GM21786 (cell line): ENCODE results near the gene RIPK4.
"Not testable (repeated sequence)": the region's sequence is repeated elsewhere in the genome, so short reads cannot be mapped to it uniquely, and the experiment has no call there.

ENCODE experiments used
- ATAC-seq: cut with Tn5 transposase; IDR thresholded peaks from one replicate; pipeline ENCODE4 v1.9.1; 2021; ENCODE audit not compliant: unreplicated experiment

RIPK4 gene

GRCh38 chr21:41720250-41720649 is 46.6 kb downstream of the RIPK4 start:
- no peak for ATAC-seq

DNA sequence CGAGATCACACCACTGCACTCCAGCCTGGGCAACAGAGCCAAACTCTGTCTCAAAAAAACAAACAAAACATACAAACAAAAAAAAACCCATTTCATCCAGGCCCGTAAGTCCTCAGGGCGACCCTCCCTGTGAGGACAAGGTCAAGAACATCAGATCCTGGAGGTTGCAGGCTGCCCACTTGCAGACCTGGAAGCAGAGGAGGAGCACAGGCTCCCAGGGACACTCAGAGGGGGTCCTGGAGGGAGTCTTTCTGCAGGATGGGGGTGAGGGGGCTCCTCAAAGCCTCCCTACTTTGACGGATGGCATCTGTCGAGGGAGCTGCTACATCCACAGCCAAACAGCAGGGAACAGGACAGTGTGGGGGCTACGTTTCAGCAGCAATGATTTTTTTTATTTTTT is 47.2 kb downstream of the RIPK4 start:
- no peak for ATAC-seq

DNA sequence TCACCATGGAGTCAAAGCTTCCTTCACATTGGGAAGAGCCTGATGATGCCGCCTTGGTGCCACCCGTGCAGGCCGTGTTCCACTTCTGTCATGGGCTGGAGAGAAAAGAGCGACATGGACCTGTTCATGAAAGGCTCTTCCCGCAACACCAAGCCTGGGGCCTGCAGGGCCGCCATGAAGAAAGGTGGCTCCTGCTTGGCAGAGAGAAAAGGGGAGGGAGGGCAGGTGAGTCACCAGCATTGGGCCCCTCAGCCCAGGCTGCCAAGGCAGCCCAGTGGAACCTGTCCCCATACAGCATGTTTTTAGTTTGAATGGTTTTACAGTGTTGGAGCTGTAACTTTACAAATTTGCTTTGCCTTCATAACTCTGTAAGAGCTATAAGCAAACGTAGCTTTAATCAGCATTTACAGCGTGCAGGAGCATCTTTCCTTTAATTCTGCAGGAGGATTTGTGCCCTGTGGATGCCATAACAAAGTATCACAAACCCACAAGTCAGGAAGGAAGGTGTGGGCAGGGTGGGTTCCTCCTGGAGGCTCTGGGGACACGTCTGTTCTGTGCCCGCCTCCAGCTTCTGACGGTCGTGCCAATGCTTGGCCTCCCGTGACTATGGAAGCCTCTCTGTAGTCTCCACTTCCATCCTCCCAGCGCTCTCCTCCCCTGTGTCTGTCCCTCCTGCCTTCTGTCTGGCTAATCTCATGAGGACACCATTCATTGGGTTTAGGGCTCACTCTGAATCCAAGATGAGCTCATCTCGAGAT is 49.1 kb downstream of the RIPK4 start:
- no peak for ATAC-seq

GRCh38 chr21:41716751-41717150 is 50.1 kb downstream of the RIPK4 start:
- ATAC-seq: no peak

DNA sequence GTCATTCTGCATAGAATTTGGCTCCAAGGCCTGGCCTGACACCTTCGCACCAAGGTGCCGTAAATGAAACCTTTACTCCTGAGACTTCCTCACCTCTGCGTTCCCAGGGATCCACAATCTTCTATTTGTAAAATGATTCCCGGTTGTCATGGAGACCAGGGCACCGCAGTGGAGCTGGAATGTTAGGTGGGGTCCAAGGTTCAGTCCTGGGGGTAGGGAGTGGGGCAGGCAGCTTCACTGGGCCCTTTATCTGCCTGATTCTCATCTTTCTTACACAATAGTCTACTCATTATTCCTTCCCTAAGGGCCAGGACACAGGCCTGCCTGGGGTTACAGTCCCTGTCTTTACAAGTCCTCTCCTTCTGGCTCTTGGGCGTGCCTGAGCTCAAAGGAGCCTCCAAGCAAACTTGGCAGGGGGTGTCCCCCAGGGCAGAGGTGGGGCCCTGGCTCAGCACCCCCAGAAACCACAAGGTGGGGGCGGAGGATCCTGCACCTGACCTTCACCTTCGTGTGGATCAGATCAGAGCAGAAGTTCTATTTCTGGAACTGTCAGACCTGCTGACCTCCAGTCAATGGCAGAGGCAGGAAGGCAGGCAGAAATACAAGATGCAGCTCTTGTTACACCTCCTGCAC is 51.1 kb downstream of the RIPK4 start:
- no peak for ATAC-seq

GRCh38 chr21:41714299-41714865 is 52.5 kb downstream of the RIPK4 start:
- not testable (repeated sequence) for ATAC-seq

- ATAC-seq: no peak
Observed at GRCh38 chr21:41713495-41714281, 53.2 kb downstream of the RIPK4 start.

DNA sequence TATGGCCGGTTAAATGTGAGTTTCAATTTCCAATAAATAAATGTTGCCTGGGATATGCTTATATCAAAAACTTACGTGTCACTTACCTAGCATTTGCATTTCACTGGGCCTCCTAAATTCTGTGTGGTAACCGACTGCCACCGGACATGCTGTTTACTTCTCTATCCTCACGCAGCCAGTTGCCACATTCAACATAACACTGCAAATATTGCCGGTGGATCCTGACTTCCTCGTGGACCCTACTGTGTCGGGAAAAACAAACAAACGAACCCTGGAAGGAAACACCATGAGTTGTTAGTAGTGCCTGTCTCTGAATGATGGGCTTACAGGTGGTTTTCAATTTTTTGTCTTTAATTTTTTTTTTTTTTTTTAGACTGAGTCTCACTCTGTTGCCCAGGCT is 54.1 kb downstream of the RIPK4 start:
- no peak for ATAC-seq

- no peak for ATAC-seq
Observed at GRCh38 chr21:41712201-41712600, 54.7 kb downstream of the RIPK4 start.

GRCh38 chr21:41711416-41712007 is 55.3 kb downstream of the RIPK4 start:
- ATAC-seq: no peak

- no peak for ATAC-seq
Observed at GRCh38 chr21:41710823-41711160, 56.1 kb downstream of the RIPK4 start.

DNA sequence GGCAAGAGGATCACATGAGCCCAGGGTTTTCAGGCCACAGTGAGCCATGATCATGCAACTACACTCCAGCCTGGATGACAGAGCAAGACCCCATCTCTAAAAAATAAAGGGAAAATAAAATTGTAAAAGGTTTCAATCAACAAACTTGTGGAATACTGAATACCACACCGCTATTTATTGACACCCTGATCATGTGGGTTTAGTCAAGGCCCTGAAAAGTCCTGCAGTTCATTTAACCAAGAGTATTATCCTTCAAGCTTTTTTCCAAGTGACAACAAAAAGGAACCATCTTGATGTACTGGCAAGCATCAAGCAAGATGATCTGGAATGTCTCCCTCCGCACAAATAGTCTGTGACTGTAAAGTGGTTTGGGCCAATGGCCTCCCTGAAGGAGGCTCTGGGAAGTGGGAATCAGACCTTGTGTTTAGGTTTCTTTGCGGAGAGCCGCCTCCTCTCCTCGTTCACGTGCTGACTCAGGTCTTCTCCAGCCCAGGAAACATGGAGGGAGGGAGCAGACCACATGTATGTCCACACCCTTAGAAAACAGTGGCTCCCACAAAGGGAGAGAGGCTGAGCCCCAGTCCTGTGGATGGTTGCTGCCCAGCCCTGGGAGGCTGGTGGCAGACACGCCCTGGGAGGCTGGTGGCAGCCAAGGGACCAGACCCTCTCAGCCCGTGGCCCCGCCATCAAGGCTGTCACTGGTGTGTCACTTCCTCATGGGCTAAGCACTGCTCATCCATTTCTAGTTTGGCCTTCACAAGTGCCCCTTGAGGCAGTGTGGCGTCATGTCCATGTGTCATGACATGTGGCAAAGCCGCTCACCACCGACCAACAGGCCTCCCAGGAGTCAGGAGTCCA is 56.7 kb downstream of the RIPK4 start:
- no peak for ATAC-seq

GRCh38 chr21:41709166-41709565 is 57.7 kb downstream of the RIPK4 start:
- no peak for ATAC-seq

DNA sequence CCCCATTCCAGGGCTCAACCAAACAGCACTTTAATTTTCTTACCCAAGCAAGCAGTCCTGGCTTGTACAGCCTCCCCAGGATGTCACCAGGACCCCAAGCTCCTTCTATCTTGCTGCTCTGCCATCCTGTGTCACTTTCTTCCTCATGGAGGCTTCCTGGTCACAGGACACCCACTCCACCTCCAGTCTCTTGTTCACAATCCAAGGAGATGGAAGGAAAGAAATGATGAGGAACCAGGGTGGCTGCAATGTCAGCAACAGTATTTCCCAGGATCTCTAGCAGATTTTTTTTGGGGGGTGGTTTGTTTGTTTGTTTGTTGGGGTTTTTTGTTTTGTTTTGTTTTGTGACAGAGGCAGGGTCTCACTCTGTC is 58.9 kb downstream of the RIPK4 start:
- no peak for ATAC-seq

- no peak for ATAC-seq
Observed at GRCh38 chr21:41707231-41707959, 59.5 kb downstream of the RIPK4 start.

DNA sequence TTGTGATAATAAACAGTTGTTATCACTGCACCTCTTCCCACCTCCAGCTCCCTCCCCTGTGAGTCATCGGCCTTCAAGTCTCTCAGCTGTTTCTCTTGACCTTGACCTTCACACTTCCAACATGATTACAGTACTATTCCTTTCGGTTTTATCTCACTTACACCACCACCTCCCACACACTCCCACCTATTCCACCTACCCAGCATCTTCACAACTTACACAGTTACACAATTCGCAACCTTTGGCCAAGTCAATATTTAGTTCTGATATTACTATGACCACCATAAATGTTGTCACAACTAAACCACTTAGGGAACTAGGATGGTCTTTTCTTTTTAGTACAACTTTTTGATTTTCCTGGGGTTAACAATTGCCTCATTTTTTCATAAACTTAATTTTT is 60.2 kb downstream of the RIPK4 start:
- ATAC-seq: no peak

DNA sequence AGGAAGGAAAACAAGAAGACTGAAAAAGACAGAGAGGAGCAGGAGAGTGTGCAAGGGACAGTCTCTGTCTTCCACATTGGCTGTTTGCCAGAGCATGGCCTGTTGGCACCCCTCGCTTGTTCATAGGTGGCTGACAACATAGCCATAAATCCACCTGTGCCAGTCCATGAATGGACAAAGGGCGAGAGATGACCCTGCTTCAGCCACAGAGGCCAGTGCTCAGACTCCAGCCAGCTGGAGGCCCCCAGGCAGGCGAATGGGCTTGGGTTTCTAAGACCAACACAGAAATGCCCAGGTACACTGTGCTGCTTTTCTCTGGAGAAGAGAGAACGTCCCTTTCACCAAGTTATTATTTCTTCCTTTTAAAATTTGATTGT is 60.6 kb downstream of the RIPK4 start:
- ATAC-seq: no peak

DNA sequence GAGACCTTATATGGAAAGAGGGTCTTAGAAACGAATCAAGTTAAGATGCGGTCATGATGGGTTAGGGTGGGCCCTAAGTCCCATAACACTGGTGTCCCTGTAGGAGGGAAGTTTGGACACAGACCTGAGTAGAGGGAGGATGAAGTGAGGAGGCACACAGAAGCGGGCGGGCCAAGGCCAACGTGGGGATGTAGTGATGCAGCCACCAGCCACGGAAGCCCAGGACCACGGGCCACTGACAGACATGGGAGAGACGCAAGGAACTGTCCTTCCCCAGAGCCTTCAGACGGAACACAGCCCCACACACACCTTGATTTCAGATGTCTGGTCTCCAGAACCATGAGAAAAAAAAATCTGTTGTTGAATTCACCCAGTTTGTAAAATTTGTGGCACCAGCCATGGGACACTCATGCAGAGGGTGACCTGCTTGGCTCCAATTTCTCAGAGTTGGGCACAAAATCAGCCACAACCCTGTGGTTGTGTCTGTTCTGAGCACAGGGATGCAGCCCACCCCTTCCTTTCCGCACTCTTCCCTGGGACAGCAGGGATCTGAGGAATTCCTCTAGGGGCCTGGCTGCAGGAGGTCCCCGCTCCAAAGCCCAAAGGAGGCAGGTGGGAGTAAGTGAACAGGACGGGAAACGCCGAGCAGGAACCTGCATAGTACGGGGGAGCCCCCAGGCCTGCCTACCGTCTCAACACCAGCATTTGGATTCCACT is 61.1 kb downstream of the RIPK4 start:
- ATAC-seq: no peak

DNA sequence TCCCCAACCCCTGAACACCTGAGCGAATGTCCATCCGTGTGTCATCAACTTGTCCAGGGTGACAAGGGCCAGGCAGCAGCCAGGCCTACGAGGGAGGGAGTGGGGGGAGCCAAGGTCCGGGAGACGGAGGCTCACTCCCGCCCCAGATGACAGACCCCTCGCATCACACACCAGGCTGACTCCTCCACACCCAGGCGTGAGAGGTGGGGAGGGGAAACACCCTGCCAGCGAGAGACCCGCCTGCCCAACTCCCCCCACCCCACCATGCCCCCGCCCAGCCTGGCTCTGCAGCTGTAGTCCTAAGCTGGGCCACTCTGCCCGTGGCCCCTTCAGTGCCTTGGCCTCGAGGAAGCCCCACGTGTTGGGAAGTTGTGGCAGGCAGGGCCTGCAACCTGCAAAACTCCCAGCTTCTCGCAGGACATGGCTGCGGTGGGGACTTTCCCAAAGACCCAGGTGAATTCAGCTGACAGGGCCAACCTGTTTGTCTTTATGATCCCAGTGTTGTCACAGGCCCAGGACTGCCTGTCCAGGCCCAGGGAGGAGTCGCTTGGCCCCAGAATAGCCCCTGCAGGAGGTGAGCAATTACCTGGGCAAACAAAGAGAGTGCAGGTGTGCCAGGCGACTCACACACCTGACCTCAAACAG is 62.9 kb downstream of the RIPK4 start:
- no peak for ATAC-seq
